Activated T-cell treated with anti-CD3 and anti-CD28 coated beads, Interleukin-2, amount 50 U/mL, for 1 hour (primary cell): ENCODE measurements around the gene TMEM255A.
"Not testable (repeated sequence)": the region's sequence is repeated elsewhere in the genome, so short reads cannot be mapped to it uniquely, and the experiment has no call there.

Experiments
- DNase-seq: peaks from one replicate; pipeline ENCODE4 v3.0.0-alpha.2; 2020

The TMEM255A gene

DNA sequence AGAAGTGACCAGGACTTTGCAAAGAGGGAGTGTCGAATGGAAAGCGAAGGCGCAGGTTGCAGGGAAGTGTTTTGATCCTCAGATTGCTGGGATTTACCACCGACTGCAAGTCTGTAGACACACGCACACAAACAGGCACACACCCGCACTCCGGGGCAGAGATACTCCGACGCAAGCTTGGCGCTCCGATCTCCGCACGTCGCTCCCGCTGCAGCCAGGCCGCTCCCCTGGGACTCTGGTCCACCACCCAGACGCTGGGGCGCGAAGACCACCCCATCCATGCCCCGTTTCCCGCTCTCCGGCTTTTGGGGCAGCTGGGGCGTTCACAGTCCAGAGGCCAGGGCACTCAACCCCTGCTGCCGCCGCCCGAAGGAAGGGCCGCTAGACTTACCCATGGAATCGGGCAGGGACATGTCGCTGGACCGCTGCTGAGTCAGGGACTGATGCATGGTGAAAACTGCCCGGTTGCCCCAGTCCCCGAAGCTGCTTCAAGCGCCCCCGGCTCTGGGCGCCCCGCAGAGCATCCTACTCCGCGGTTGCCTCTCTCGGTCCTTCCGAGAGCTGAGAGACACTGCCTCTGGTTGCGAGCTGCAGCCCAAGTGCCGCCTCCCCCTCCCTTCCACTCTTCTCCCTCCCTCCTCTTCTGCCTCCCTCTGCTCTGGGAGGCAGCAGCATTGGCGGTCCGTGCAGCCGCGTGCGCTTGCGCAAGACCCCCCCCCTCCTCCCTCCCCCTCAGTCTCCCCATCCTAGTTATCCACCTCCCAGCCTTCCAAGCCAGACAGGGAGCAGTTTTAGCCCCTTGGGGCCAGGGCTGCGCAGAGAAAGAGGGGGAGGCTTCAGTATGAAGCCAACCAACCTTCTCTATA is at the start of gene TMEM255A:
Gene TMEM255A, minus strand, starts transcription at position 601 of the 866 bp plus-strand sequence. Its CDS starts 152 bp downstream, at position 449.
- peak; percentile 22 for DNase-seq

DNA sequence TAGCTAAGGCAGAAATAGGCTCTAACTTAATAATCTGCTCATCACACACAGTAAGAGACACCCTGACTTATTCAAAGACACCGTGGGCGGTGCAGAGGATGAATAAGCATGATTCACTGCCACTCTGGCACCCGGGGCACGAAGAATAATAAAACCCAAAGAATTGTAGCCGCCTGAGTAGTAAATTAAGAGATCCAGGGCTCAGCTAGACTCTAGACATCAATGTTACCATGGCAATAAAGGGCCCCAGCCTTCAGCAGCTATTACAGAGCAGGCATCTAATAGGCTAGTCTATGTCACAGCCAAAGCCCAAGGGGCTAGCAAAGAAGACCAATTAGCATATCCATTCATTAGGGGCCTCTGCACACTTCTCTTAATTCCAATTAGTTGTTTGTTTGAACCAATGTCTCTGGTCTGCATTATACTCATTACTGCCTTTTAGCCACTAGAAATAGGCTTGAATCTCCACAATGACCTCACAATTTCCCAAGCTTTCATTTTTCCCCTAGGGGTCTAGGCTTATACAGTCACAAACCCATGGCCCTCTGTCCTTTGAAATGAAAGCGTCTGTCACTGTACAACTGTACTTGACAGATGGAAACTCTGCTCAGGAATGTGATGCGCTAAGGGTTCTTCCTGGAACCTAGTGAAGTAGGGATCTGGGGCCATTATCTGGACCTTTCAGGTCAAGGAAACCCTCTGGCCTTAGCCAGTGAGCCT is 47.6 kb upstream of the TMEM255A start:
- DNase-seq = no peak

DNA sequence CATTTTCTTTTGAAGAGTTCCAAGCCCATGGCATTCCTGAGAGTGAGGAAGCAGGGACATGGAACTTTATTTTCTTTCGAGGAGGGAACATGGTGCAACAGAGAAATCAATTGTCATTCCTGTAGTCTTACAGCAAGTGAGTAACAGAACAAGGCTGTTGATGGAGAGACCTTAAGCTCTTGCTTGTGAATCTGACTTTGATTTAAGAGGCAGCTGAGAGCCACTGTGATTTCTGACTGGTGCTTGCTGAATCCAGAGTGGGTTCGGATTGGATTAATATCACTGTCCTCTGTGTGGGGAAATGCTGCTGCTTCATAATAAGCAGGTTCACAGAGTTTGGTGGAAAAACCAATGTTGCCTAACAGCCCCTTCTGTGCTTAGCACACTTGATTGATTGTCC is 45.9 kb upstream of the TMEM255A start:
- DNase-seq = no peak

GRCh38 chrX:120356084-120356483 is 44.8 kb upstream of the TMEM255A start:
- DNase-seq = no peak

- DNase-seq = no peak
These were observed 39.3 kb upstream of the TMEM255A start for GRCh38 chrX:120350450-120351138.

GRCh38 chrX:120344566-120344965 is 33.3 kb upstream of the TMEM255A start:
- not testable (repeated sequence) for DNase-seq

DNA sequence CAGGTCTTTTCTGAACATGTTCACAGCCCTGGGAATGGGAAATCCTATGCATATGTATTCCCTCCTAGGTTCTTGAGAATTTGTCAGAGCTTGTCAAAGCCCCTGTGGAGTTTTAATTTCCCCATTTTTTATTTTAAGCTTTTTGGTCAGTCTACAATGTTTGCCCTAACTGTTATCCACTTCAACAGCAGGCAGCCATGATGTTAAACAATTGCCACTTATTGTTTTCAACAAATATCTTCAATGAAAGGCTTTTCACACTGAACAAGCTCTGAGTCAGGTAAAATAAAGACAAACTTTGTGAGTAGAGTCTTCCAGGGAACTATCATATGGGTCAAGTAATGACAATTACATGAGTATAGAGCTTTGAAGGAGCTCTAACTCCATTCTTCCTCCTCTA is 25.6 kb upstream of the TMEM255A start:
- no peak for DNase-seq

- DNase-seq = no peak
These were observed 24.0 kb upstream of the TMEM255A start for GRCh38 chrX:120335289-120335688.

GRCh38 chrX:120334603-120335002 is 23.3 kb upstream of the TMEM255A start:
- DNase-seq = no peak

GRCh38 chrX:120334151-120334550 is 22.9 kb upstream of the TMEM255A start:
- DNase-seq = no peak

DNA sequence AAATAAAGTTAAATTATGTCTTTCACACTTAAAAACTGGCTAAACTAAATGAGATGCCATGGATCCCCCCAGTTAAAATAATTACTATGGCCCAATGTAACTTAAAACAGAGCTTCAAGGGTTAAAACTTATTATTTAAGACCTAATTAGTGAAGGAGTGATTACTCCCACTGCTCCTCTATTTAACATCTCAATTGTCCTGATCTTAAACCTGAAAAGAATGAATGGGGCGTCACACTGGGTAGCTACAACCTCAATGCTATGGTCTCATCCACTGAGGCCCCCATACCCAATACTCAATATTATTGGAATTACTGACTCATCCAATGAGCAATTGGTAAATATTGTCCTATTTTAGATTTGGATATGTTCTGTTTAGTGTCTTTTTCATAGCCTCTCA is 21.1 kb upstream of the TMEM255A start:
- DNase-seq = no peak

GRCh38 chrX:120331116-120331515 is 19.9 kb upstream of the TMEM255A start:
- no peak for DNase-seq

DNA sequence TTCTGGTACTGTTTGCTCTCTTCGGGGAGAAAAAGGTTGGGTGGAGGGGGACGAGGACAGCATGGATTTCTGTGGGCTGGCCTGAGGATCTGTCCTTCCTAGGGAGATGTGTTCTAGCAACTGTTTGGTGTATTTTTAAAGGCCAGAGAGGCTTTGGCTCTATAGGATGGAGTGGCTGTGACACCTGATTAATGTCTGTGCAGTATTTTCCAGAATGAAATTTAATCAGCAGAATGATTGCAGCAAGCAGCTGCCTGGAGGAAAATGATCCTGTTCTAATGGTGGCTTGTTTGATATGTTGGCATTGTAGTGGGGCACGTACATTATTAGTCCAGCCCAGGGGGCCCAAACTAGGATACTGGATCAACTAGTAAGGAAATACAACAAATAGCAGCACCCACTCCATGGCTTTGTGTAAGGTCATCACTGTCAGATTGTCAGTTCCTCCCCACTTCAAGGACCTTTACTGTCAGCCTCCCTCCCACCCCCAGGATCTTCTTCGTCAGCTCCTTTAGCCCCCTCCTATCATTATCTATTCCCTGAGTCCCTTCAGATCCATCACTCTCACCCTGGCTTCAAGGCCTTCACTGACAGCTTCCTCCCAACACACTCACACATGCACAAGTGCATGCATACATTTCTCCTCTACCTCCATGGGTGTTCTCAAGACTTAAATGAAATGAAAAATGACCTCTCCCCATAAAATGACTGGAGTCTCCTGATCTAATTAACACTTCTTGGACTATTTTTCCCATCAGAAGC is 10.4 kb upstream of the TMEM255A start:
- no peak for DNase-seq

GRCh38 chrX:120318411-120318810 is 7.2 kb upstream of the TMEM255A start:
- no peak for DNase-seq

GRCh38 chrX:120316587-120317283 is 5.5 kb upstream of the TMEM255A start:
- DNase-seq = no peak

- no peak for DNase-seq
These were observed 4.5 kb upstream of the TMEM255A start for GRCh38 chrX:120315776-120316175.

- no peak for DNase-seq
These were observed 434 bp upstream of the TMEM255A start for GRCh38 chrX:120311727-120312063.

GRCh38 chrX:120309873-120310705 is 1.2 kb downstream of the TMEM255A start:
- peak; percentile 28 for DNase-seq

GRCh38 chrX:120308959-120309872 is 2.0 kb downstream of the TMEM255A start:
- peak; percentile 71 for DNase-seq

- DNase-seq = no peak
These were observed 2.7 kb downstream of the TMEM255A start for GRCh38 chrX:120308558-120308957.
